ENCODE results near the gene MATN4.
"Not testable (repeated sequence)": the region's sequence is repeated elsewhere in the genome, so short reads cannot be mapped to it uniquely, and the experiment has no call there.

MATN4 gene, protein sequence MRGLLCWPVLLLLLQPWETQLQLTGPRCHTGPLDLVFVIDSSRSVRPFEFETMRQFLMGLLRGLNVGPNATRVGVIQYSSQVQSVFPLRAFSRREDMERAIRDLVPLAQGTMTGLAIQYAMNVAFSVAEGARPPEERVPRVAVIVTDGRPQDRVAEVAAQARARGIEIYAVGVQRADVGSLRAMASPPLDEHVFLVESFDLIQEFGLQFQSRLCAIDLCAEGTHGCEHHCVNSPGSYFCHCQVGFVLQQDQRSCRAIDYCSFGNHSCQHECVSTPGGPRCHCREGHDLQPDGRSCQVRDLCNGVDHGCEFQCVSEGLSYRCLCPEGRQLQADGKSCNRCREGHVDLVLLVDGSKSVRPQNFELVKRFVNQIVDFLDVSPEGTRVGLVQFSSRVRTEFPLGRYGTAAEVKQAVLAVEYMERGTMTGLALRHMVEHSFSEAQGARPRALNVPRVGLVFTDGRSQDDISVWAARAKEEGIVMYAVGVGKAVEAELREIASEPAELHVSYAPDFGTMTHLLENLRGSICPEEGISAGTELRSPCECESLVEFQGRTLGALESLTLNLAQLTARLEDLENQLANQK

DNA sequence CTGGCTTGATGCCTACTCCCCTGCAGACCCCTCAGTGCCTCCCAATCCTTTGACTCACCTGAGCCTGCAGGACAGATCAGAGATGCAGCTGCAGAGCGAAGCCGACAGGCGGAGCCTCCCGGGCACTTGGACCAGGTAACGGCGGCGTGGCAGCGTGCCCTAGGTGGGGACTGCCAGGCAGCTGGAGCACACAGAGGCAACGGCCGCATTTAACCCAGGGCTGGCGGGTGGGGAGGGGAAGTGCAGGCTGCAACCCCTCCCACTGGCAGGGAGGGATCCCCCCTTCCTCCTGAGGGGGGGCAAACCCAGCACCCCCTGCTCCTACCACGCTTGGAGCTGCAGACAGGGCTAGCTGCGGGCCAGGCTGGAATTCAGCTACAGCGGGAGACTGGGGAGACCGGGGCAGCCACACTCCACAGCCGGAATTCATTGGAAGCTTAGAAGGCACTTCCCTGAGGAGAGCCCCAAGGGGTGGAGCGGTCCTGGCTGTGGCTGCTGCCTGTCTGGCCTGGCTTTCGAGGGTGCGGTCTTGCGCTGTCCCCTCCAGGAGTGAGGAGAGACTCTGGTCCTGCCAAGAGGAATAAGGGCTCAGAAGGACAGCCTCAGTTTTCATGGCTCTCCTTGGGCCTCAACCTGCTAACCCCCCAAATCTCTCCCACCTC is at the start of gene MATN4:
MATN4 (minus strand) TSS at position 183 of the 662 bp plus-strand sequence. CDS start 2,717 bp downstream, outside the sequence.
- Histone ChIP-seq H3K4me3 (ENCODE audit: low read length in 2 of 2) (no peak within 1 kb of the TSS), H3K9ac (ENCODE audit: low read length in 2 of 2) (no peak within 1 kb of the TSS), H3K27ac (ENCODE audit: low read length) (no peak within 1 kb of the TSS), H3K36me3 (ENCODE audit: control insufficient read depth in 2 of 2, insufficient read depth in 2 of 2, low read length in 2 of 2) (no peaks in the 10 kb centered on the region), H3K27me3 (ENCODE audit: control insufficient read depth in 1 of 2, insufficient read depth in 2 of 2, low read length in 2 of 2) (peaks cover 41 to 50% of the 10 kb centered on the region in 2 donors), H3K4me1 (ENCODE audit: control insufficient read depth, insufficient read depth, low read length) (peaks cover 6% of the 10 kb centered on the region), H3K9me3 (ENCODE audit: control insufficient read depth in 2 of 2, low read length in 2 of 2) (no peaks in the 10 kb centered on the region)

- no peak overlapping the region for H3K4me3 ChIP-seq (ENCODE audit: low read length in 2 of 2)
- no peaks in the 10 kb centered on the region for H3K27me3 ChIP-seq (ENCODE audit: control insufficient read depth in 1 of 2, insufficient read depth in 2 of 2, low read length in 2 of 2)
- peaks cover 40% of the 10 kb centered on the region for H3K4me1 ChIP-seq (ENCODE audit: control insufficient read depth, insufficient read depth, low read length)
- H3K27ac ChIP-seq (ENCODE audit: low read length), result peak overlapping the region; percentile 77
- no peaks in the 10 kb centered on the region for H3K9me3 ChIP-seq (ENCODE audit: control insufficient read depth in 2 of 2, low read length in 2 of 2)
- H3K9ac ChIP-seq (ENCODE audit: low read length in 2 of 2), result peak overlapping the region in 1 of 2 donors; percentile 12
- H3K36me3 ChIP-seq (ENCODE audit: control insufficient read depth in 2 of 2, insufficient read depth in 2 of 2, low read length in 2 of 2), result no peaks in the 10 kb centered on the region
Observed at GRCh38 chr20:45355209-45356084, 47.3 kb upstream of the MATN4 start.

DNA sequence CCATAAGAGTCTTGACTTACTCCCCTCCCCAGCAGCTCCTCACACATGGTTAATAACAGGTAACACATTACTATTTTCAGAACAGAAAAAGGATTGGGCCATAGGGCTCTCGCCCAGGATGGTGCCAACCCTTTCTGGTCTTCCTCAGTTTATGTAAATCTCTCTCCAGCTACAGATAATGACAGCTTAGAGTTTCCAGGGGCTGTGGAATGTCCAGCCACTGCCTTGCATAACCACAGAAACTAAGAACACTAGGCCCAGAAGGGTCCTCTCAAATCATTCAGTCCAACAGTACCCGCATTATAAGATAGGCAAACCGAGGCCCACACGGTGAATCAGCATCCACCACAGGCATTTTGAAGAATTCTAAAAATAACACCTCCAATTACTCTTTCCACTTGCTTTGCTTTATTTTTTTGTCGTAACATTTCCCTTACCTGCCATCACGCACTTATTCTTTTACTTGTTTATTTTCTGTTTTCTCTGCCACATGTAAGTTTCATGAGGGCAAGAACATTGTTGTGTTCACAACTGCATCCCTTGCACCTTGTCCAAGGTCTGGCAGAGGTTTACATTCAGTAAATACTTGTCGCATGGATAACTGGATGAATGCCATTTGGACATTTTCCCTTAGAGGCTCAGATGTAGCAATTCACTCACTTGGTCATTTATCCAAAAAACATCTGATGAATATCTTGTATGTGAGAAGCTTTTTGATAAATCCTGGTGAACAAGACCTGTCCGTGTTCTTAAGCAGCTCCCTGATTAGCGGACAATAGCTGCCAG is 46.5 kb upstream of the MATN4 start:
- peaks cover 35% of the 10 kb centered on the region for H3K4me1 ChIP-seq (ENCODE audit: control insufficient read depth, insufficient read depth, low read length)
- peak overlapping the region in 1 of 2 donors; percentile 7 for H3K9ac ChIP-seq (ENCODE audit: low read length in 2 of 2)
- no peak overlapping the region for H3K4me3 ChIP-seq (ENCODE audit: low read length in 2 of 2)
- H3K9me3 ChIP-seq (ENCODE audit: control insufficient read depth in 2 of 2, low read length in 2 of 2), result no peaks in the 10 kb centered on the region
- no peaks in the 10 kb centered on the region for H3K36me3 ChIP-seq (ENCODE audit: control insufficient read depth in 2 of 2, insufficient read depth in 2 of 2, low read length in 2 of 2)
- H3K27ac ChIP-seq (ENCODE audit: low read length), result peak overlapping the region; percentile 77
- no peaks in the 10 kb centered on the region for H3K27me3 ChIP-seq (ENCODE audit: control insufficient read depth in 1 of 2, insufficient read depth in 2 of 2, low read length in 2 of 2)

DNA sequence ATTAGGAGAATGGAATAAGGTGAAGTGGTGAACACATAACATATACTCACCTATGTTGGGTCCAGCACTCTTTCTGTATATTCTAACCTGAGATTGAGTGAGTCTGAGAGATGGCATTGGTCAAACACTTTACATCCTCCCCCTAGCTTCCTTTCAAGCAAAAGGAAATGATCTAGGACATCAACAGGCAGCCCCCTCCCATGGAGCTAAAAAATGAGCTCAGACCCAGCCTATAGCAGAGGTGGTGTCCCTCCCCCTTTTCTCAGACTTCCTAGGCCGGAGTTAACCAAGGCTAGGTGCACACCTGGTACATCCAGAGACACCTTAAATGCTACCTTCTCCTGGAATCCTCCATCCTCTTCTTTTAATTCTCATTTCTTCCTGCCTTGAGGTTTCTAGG is 45.6 kb upstream of the MATN4 start:
- peak overlapping the region; percentile 77 for H3K27ac ChIP-seq (ENCODE audit: low read length)

DNA sequence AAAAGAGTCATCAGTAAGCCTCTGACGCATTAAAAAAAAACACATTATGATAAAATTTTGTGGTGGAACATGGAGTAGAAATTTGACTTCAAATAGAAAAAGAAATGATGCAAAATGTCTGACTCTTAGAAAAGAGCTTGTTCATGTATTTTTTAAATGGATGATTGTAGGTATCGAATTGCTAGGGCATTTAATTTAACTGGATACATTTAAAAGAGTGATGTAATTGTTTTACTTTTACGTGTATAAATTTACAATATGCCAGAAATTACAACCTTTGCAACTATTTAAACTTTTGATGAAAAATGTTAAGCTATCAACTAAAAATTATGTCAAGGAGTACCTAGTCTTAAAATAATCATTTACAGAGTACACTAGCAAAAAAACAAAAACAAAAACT is 44.6 kb upstream of the MATN4 start:
- Histone ChIP-seq H3K36me3 (ENCODE audit: control insufficient read depth in 2 of 2, insufficient read depth in 2 of 2, low read length in 2 of 2) (no peaks in the 10 kb centered on the region), H3K27ac (ENCODE audit: low read length) (no peak overlapping the region)

More for the DNA sequence above, 45.6 kb upstream of the MATN4 start:
- no peaks in the 10 kb centered on the region for H3K36me3 ChIP-seq (ENCODE audit: control insufficient read depth in 2 of 2, insufficient read depth in 2 of 2, low read length in 2 of 2)
- H3K9me3 ChIP-seq (ENCODE audit: control insufficient read depth in 2 of 2, low read length in 2 of 2), result no peaks in the 10 kb centered on the region
- no peak overlapping the region for H3K9ac ChIP-seq (ENCODE audit: low read length in 2 of 2)
- no peak overlapping the region for H3K4me3 ChIP-seq (ENCODE audit: low read length in 2 of 2)
- no peaks in the 10 kb centered on the region for H3K27me3 ChIP-seq (ENCODE audit: control insufficient read depth in 1 of 2, insufficient read depth in 2 of 2, low read length in 2 of 2)
- peaks cover 28% of the 10 kb centered on the region for H3K4me1 ChIP-seq (ENCODE audit: control insufficient read depth, insufficient read depth, low read length)

GRCh38 chr20:45350795-45351194 is 42.7 kb upstream of the MATN4 start:
- not testable (repeated sequence) for H3K27me3 ChIP-seq (ENCODE audit: control insufficient read depth in 1 of 2, insufficient read depth in 2 of 2, low read length in 2 of 2); H3K9ac ChIP-seq (ENCODE audit: low read length in 2 of 2); H3K36me3 ChIP-seq (ENCODE audit: control insufficient read depth in 2 of 2, insufficient read depth in 2 of 2, low read length in 2 of 2); H3K9me3 ChIP-seq (ENCODE audit: control insufficient read depth in 2 of 2, low read length in 2 of 2); H3K27ac ChIP-seq (ENCODE audit: low read length); H3K4me3 ChIP-seq (ENCODE audit: low read length in 2 of 2)
- peaks cover 28% of the 10 kb centered on the region for H3K4me1 ChIP-seq (ENCODE audit: control insufficient read depth, insufficient read depth, low read length)

More for the DNA sequence above, 44.6 kb upstream of the MATN4 start:
- H3K4me3 ChIP-seq (ENCODE audit: low read length in 2 of 2), result no peak overlapping the region
- H3K9me3 ChIP-seq (ENCODE audit: control insufficient read depth in 2 of 2, low read length in 2 of 2), result no peaks in the 10 kb centered on the region
- no peaks in the 10 kb centered on the region for H3K27me3 ChIP-seq (ENCODE audit: control insufficient read depth in 1 of 2, insufficient read depth in 2 of 2, low read length in 2 of 2)
- H3K9ac ChIP-seq (ENCODE audit: low read length in 2 of 2), result no peak overlapping the region
- peaks cover 21% of the 10 kb centered on the region for H3K4me1 ChIP-seq (ENCODE audit: control insufficient read depth, insufficient read depth, low read length)

DNA sequence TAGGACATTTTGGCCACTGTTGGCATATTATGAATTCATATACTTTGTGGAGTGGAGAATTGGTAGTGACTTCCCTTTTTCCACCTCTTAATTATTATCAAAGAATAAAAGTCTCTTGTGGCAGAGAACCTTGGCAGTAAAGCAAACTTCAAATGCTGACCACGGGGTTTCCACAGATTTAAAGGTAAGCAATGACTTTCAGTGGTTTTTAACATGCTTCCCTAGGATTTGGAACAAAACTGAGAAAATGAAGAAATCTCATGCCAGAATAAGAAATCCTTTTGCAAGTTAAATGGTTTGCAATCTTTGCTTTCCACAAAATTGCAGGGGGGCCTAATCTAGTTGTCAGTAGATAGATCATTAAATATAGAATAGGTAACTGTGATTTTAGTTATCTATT is 42.1 kb upstream of the MATN4 start:
- peaks cover 31% of the 10 kb centered on the region for H3K4me1 ChIP-seq (ENCODE audit: control insufficient read depth, insufficient read depth, low read length)
- no peaks in the 10 kb centered on the region for H3K36me3 ChIP-seq (ENCODE audit: control insufficient read depth in 2 of 2, insufficient read depth in 2 of 2, low read length in 2 of 2)
- no peak overlapping the region for H3K9ac ChIP-seq (ENCODE audit: low read length in 2 of 2)
- H3K9me3 ChIP-seq (ENCODE audit: control insufficient read depth in 2 of 2, low read length in 2 of 2), result no peaks in the 10 kb centered on the region
- no peak overlapping the region for H3K4me3 ChIP-seq (ENCODE audit: low read length in 2 of 2)
- H3K27me3 ChIP-seq (ENCODE audit: control insufficient read depth in 1 of 2, insufficient read depth in 2 of 2, low read length in 2 of 2), result no peaks in the 10 kb centered on the region
- no peak overlapping the region for H3K27ac ChIP-seq (ENCODE audit: low read length)

DNA sequence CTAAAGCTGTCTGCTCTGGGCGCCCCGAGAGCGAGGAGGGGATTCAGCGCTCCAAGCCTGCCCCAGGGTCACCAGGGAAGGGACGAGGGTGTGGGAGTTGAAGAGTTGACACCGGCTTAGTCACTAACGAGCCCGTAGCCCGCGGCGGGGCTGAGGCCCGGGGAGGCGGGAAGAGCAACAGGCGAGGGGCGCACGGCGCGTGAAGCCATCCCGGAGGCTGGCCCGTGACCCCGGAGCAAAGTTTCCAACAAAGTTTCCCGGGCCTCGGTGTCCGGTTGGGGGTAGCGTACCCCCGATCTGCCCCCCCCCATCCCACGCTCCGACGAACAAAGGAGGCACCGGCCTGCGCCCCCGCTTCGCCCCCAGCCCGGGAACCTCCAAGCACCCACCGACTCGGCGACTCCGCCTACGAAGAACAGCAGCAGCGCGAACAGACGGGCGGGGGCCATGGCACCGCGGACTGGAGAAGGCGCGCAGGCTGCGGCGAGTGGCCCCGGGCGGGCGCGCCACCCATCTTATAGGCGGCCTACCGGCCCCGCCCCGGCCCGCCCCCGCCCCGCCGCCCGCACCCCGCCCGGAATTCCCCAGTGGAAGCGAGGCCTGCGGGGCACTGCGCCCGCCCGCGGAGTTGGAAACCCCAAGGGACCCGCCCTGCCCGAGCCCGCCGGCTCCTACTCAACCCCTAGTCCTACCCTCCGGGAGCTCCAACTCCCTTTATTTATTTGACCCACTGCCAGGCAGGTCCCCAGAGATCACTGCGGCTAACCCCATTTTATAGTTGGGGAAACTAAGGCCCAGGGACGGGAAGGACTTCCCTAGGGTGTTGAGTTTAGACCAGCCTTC is 40.1 kb upstream of the MATN4 start, which contains the start of gene SDC4:
SDC4 (minus strand) TSS at position 489 of the 843 bp plus-strand sequence; CDS start at position 449, 40 bp downstream.
- no peaks in the 10 kb centered on the region for H3K36me3 ChIP-seq (ENCODE audit: control insufficient read depth in 2 of 2, insufficient read depth in 2 of 2, low read length in 2 of 2)
- H3K9me3 ChIP-seq (ENCODE audit: control insufficient read depth in 2 of 2, low read length in 2 of 2), result no peaks in the 10 kb centered on the region
- H3K27me3 ChIP-seq (ENCODE audit: control insufficient read depth in 1 of 2, insufficient read depth in 2 of 2, low read length in 2 of 2), result no peaks in the 10 kb centered on the region
- peak within 1 kb of the TSS; percentile 95 to 96 for H3K9ac ChIP-seq (ENCODE audit: low read length in 2 of 2)
- peak within 1 kb of the TSS; percentile 85 for H3K27ac ChIP-seq (ENCODE audit: low read length)
- peak within 1 kb of the TSS; percentile 77 to 91 for H3K4me3 ChIP-seq (ENCODE audit: low read length in 2 of 2)
- H3K4me1 ChIP-seq (ENCODE audit: control insufficient read depth, insufficient read depth, low read length), result peaks cover 44% of the 10 kb centered on the region

- peaks cover 52% of the 10 kb centered on the region for H3K4me1 ChIP-seq (ENCODE audit: control insufficient read depth, insufficient read depth, low read length)
Observed at GRCh38 chr20:45347297-45347935, 39.3 kb upstream of the MATN4 start.

More at GRCh38 chr20:45347297-45347935, 39.3 kb upstream of the MATN4 start:
- Histone ChIP-seq H3K27ac (ENCODE audit: low read length) (peak overlapping the region; percentile 85), H3K4me3 (ENCODE audit: low read length in 2 of 2) (peak overlapping the region; percentile 77 to 91), H3K9ac (ENCODE audit: low read length in 2 of 2) (peak overlapping the region; percentile 95 to 96), H3K9me3 (ENCODE audit: control insufficient read depth in 2 of 2, low read length in 2 of 2) (no peaks in the 10 kb centered on the region), H3K36me3 (ENCODE audit: control insufficient read depth in 2 of 2, insufficient read depth in 2 of 2, low read length in 2 of 2) (no peaks in the 10 kb centered on the region), H3K27me3 (ENCODE audit: control insufficient read depth in 1 of 2, insufficient read depth in 2 of 2, low read length in 2 of 2) (no peaks in the 10 kb centered on the region)
